CD4-positive, alpha-beta T cell (primary cell): ENCODE measurements around the gene NPR3. TPM values are rescaled to one million over a fixed set of nuclear protein-coding genes. Genes with fewer than 3 reads are reported as not detected.

Source experiments
- ATAC-seq: fragments of 200-7000 bp; cut with Tn5 transposase; one replicate; pipeline ENCODE4 v1.10.0; 2022; ENCODE audit warnings: mild to moderate bottlenecking; ENCODE audit not compliant: poor library complexity
- CTCF ChIA-PET: fragments of 350-600 bp; sonication (Branson Sonifier 250); formaldehyde crosslinking; loops from one replicate; lab custom pipeline; 2021; ENCODE audit warnings: antibody characterized with exemption, inconsistent platforms; lab: Charles Lee
- POLR2A ChIA-PET: fragments of 350-600 bp; sonication (Branson Sonifier 250); formaldehyde crosslinking; loops from one replicate; lab custom pipeline; 2021; ENCODE audit warnings: antibody characterized with exemption, inconsistent platforms; lab: Charles Lee
- DNase-seq, 14 experiments: peaks; one replicate each; pipeline ENCODE4 v3.0.0-alpha.2; 2013 to 2020; ENCODE audit warnings: mixed read lengths in 2 of 14
- H3K27ac ChIP-seq, 2 donors: one replicate each; pipeline versions ENCODE4 v1.5.1 to v1.7.0; 2013; ENCODE audit warnings: low read length in 2 of 2, low read depth in 1 of 2, mild to moderate bottlenecking in 1 of 2
- H3K27me3 ChIP-seq, 2 experiments: 1 replicate in 1 of 2; 2 replicates in 1 of 2; pipeline versions ENCODE4 v1.6.1 to v1.7.0; 2013; ENCODE audit warnings: low read length in 2 of 2, control low read depth in 1 of 2, mild to moderate bottlenecking in 1 of 2, moderate library complexity in 1 of 2; ENCODE audit not compliant: insufficient read depth in 2 of 2, control insufficient read depth in 1 of 2
- H3K36me3 ChIP-seq: one replicate; pipeline ENCODE4 v1.6.1; 2013; ENCODE audit warnings: low read length, control low read depth; ENCODE audit not compliant: insufficient read depth
- H3K4me1 ChIP-seq: one replicate; pipeline ENCODE4 v1.6.1; 2013; ENCODE audit warnings: low read length, control low read depth; ENCODE audit not compliant: insufficient read depth
- H3K4me3 ChIP-seq: one replicate; pipeline ENCODE4 v1.5.1; 2013; ENCODE audit warnings: mild to moderate bottlenecking, low read length, moderate library complexity
- H3K9me3 ChIP-seq, 2 experiments: 1 replicate in 1 of 2; 2 replicates in 1 of 2; pipeline versions ENCODE4 v1.6.1 to v1.7.0; 2013; ENCODE audit warnings: low read length in 2 of 2, mild to moderate bottlenecking in 2 of 2, control low read depth in 1 of 2, moderate library complexity in 1 of 2; ENCODE audit not compliant: control insufficient read depth in 1 of 2, insufficient read depth in 1 of 2
- H3K27ac Mint-ChIP-seq: one replicate; pipeline ENCODE4 v1.8.0; 2020; ENCODE audit warnings: mixed read lengths
- H3K27me3 Mint-ChIP-seq: one replicate; pipeline ENCODE4 v1.8.0; 2021; ENCODE audit warnings: mixed read lengths
- H3K36me3 Mint-ChIP-seq: one replicate; pipeline ENCODE4 v1.8.0; 2021; ENCODE audit warnings: low read depth, mixed read lengths
- H3K4me1 Mint-ChIP-seq: one replicate; pipeline ENCODE4 v1.8.0; 2021; ENCODE audit warnings: low read depth, mixed read lengths
- H3K4me3 Mint-ChIP-seq: one replicate; pipeline ENCODE4 v1.8.0; 2020; ENCODE audit warnings: mild to moderate bottlenecking, mixed read lengths
- H3K9me3 Mint-ChIP-seq: one replicate; pipeline ENCODE4 v1.8.0; 2020; ENCODE audit warnings: mixed read lengths
- intact Hi-C, 2 experiments: fragments of 100-400 bp; cut with DNase I in 1 of 2; cut with micrococcal nuclease in 1 of 2; formaldehyde crosslinking; loops; one replicate each; pipeline versions ENCODE4 v1.15.1 to v1.9.0; 2023 to 2025; cut with DNase I, micrococcal nuclease
- total RNA-seq, 174 experiments: library from RNA in 2 of 174; stranded (reverse) in 2 of 174; gene quantifications; one replicate each; pipeline ENCODE4 v1.2.3 and lab custom pipeline; 2021 to 2026
- TF ChIP-seq, protein P1 (sequence below): fragments of 200-600 bp; IDR thresholded peaks from one replicate; pipeline ENCODE4 v1.8.0; 2022; ENCODE audit warnings: antibody characterized with exemption, mild to moderate bottlenecking

Gene NPR3
- total RNA-seq, 2 experiments from 2014 or later, result not detected

- no peaks in the 10 kb centered on the region for H3K27me3 ChIP-seq
- no peaks in the 10 kb centered on the region for H3K4me1 ChIP-seq
- Mint-ChIP-seq H3K27ac (no peak overlapping the region), H3K36me3 (no peaks in the 10 kb centered on the region), H3K27me3 (peaks cover 13% of the 10 kb centered on the region), H3K9me3 (no peaks in the 10 kb centered on the region), H3K4me3 (no peak overlapping the region), H3K4me1 (no peaks in the 10 kb centered on the region)
- ChIA-PET POLR2A (no interaction called here), CTCF (no interaction called here)
- no peak overlapping the region for H3K4me3 ChIP-seq
- intact Hi-C loops, result no loop called here
- ATAC-seq (no peak), DNase-seq (no peak)
- no peaks in the 10 kb centered on the region for H3K36me3 ChIP-seq
- H3K27ac ChIP-seq, result no peak overlapping the region
- peaks cover 0 to 8% of the 10 kb centered on the region in 2 experiments for H3K9me3 ChIP-seq
- TF ChIP-seq, protein P1, sequence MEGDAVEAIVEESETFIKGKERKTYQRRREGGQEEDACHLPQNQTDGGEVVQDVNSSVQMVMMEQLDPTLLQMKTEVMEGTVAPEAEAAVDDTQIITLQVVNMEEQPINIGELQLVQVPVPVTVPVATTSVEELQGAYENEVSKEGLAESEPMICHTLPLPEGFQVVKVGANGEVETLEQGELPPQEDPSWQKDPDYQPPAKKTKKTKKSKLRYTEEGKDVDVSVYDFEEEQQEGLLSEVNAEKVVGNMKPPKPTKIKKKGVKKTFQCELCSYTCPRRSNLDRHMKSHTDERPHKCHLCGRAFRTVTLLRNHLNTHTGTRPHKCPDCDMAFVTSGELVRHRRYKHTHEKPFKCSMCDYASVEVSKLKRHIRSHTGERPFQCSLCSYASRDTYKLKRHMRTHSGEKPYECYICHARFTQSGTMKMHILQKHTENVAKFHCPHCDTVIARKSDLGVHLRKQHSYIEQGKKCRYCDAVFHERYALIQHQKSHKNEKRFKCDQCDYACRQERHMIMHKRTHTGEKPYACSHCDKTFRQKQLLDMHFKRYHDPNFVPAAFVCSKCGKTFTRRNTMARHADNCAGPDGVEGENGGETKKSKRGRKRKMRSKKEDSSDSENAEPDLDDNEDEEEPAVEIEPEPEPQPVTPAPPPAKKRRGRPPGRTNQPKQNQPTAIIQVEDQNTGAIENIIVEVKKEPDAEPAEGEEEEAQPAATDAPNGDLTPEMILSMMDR, result no peak
Observed at GRCh38 chr5:32790411-32790951, 79.4 kb downstream of the NPR3 start.

DNA sequence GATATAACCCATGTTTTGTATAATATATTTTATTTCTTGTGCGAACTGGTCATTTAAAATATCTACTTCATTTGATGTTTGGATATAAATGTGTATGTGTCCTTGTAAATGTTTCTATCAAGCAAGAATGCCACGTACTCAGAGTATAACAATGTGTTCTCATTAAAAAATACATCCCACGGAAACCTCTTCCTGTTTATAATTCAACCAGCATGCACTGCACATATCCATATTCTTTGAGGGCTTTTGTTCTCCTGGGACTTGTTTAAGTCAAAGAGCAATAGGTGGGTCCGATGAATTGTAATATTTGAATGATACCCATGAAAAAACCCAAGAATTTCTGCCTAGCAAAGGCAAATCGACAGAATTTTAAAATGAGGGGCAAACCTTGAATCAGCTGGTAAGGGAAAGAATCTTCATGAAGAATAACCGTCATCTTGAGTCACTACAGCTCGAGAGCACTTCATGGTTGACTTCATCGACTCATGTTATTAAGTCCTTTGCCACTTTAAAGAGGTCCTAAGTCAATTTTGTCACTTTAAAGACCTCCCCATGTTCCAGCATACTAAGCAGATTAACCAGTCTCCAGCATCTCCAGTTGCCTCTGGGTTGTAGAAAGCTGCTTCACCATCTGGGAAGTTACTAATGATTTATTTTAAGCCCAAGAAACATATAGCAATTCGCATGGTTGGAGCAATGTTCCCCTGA, 80.6 kb downstream of the NPR3 start:
- ATAC-seq (no peak), DNase-seq (no peak)
- TF ChIP-seq, protein P1, result no peak
- H3K4me1 ChIP-seq, result no peaks in the 10 kb centered on the region
- Mint-ChIP-seq H3K9me3 (no peaks in the 10 kb centered on the region), H3K27ac (no peak overlapping the region), H3K27me3 (peaks cover 9% of the 10 kb centered on the region), H3K4me1 (no peaks in the 10 kb centered on the region), H3K4me3 (no peak overlapping the region), H3K36me3 (no peaks in the 10 kb centered on the region)
- no peak overlapping the region for H3K27ac ChIP-seq
- intact Hi-C loops, result no loop called here
- ChIA-PET CTCF (no interaction called here), POLR2A (no interaction called here)
- H3K36me3 ChIP-seq, result no peaks in the 10 kb centered on the region
- H3K4me3 ChIP-seq, result no peak overlapping the region
- no peaks in the 10 kb centered on the region for H3K27me3 ChIP-seq
- peaks cover 0 to 10% of the 10 kb centered on the region in 2 experiments for H3K9me3 ChIP-seq

- Mint-ChIP-seq H3K27ac (no peak overlapping the region), H3K4me3 (no peak overlapping the region), H3K27me3 (peaks cover 9% of the 10 kb centered on the region), H3K9me3 (no peaks in the 10 kb centered on the region), H3K4me1 (no peaks in the 10 kb centered on the region), H3K36me3 (no peaks in the 10 kb centered on the region)
- intact Hi-C loops, result no loop called here
- Histone ChIP-seq H3K36me3 (no peaks in the 10 kb centered on the region), H3K9me3 (peaks cover 0 to 10% of the 10 kb centered on the region in 2 experiments), H3K4me3 (no peak overlapping the region), H3K27ac (no peak overlapping the region), H3K4me1 (no peaks in the 10 kb centered on the region), H3K27me3 (no peaks in the 10 kb centered on the region)
- ChIA-PET POLR2A (no interaction called here), CTCF (no interaction called here)
- TF ChIP-seq, protein P1, result no peak
- no peak for ATAC-seq
- DNase-seq, result no peak
Observed at GRCh38 chr5:32794086-32794485, 83.0 kb downstream of the NPR3 start.
